ENCODE results near the gene TPM3. TPM values are rescaled to one million over a fixed set of nuclear protein-coding genes. Genes with fewer than 3 reads are reported as not detected.

TPM3 gene
- total RNA-seq, 6 donors from 2014 or later: 149 to 452 (median 344) TPM

GRCh38 chr1:154117642-154118041 lies 74.3 kb downstream of the TPM3 start:
- no peaks in the 10 kb centered on the region for H3K27me3 ChIP-seq
- H3K4me1 ChIP-seq: no peaks in the 10 kb centered on the region
- H3K36me3 ChIP-seq: no peaks in the 10 kb centered on the region
- DNase-seq: no peak
- TF ChIP-seq POLR2A (IDR thresholded peaks at IDR 0.05): no peak
- TF ChIP-seq EP300 (IDR thresholded peaks at IDR 0.05): no peak
- TF ChIP-seq POLR2AphosphoS5 (IDR thresholded peaks at IDR 0.05): no peak
- TF ChIP-seq CTCF (IDR thresholded peaks at IDR 0.05): no peak
- 81 to 86% methylated on average over 5 of the region's 5 CpGs for WGBS, 2 donors
- H3K4me3 ChIP-seq: no peak overlapping the region
- ATAC-seq (ENCODE audit: low FRiP score in 2 of 2): no peak
- no peaks in the 10 kb centered on the region for H3K9me3 ChIP-seq
- no peak overlapping the region for H3K27ac ChIP-seq

- ATAC-seq (ENCODE audit: low FRiP score in 2 of 2) (no peak), DNase-seq (no peak)
- H3K36me3 ChIP-seq: no peaks in the 10 kb centered on the region
- H3K27me3 ChIP-seq: no peaks in the 10 kb centered on the region
- H3K4me3 ChIP-seq: no peak overlapping the region
- H3K9me3 ChIP-seq: no peaks in the 10 kb centered on the region
- no peak overlapping the region for H3K27ac ChIP-seq
- H3K4me1 ChIP-seq: no peaks in the 10 kb centered on the region
- TF ChIP-seq POLR2AphosphoS5 (IDR thresholded peaks at IDR 0.05): no peak
- no peak for TF ChIP-seq EP300 (IDR thresholded peaks at IDR 0.05)
- no peak for TF ChIP-seq CTCF (IDR thresholded peaks at IDR 0.05)
- no peak for TF ChIP-seq POLR2A (IDR thresholded peaks at IDR 0.05)
- 35 to 38% methylated on average over 1 of the region's 1 CpG for WGBS, 2 donors
Observed at GRCh38 chr1:154115180-154115579, 76.7 kb downstream of the TPM3 start.

Small RNA genes lying within 50 kb of the gene (small RNA-seq; reads per million reads assigned to genes)
- 1.3 to 16.7 (median 5.0) reads per million in 4 donors for gene MIR190B

Other genes starting within 250 kb of the TPM3 start
- gene DENND4B, start 245.4 kb downstream of the TPM3 start, total RNA-seq: 100 to 1,000 TPM in 4 of 6 donors, 10 to 100 TPM in 2; 43.3 to 151 (median 103) TPM
- gene CRTC2, start 233.5 kb downstream of the TPM3 start, total RNA-seq: 10 to 100 TPM; 19.4 to 93.2 (median 37.6) TPM
- gene SLC39A1, start 228.6 kb downstream of the TPM3 start, total RNA-seq: 100 to 1,000 TPM in 3 of 6 donors, 10 to 100 TPM in 3; 41.9 to 145 (median 102) TPM
- 10 to 100 TPM in 3 of 6 donors, 1 to 10 TPM in 3; 4.7 to 17.4 (median 9.4) TPM for gene CREB3L4, start 224.2 kb downstream of the TPM3 start, total RNA-seq
- 100 to 1,000 TPM; 123 to 285 (median 157) TPM for gene JTB, start 214.4 kb downstream of the TPM3 start, total RNA-seq
- gene RAB13, start 205.8 kb downstream of the TPM3 start, total RNA-seq: 100 to 1,000 TPM in 2 of 6 donors, 10 to 100 TPM in 4; 33.9 to 116 (median 56.6) TPM
- 1,000 to 10,000 TPM in 5 of 6 donors, 100 to 1,000 TPM in 1; 551 to 2,666 (median 1,424) TPM for gene RPS27, start 201.3 kb downstream of the TPM3 start, total RNA-seq
- under 1 TPM in 4 of 6 donors, not detected in 2; 0.11 to 0.91 (median 0.30) TPM for gene NUP210L, start 37.0 kb downstream of the TPM3 start, total RNA-seq
- gene CFAP141, start 14.2 kb upstream of the TPM3 start, total RNA-seq: 1 to 10 TPM in 2 of 6 donors, not detected in 4; 5.9 to 6.5 TPM
- gene UBAP2L, start 28.9 kb upstream of the TPM3 start, total RNA-seq: 100 to 1,000 TPM in 5 of 6 donors, 10 to 100 TPM in 1; 77.5 to 137 (median 119) TPM
- gene HAX1, start 80.5 kb upstream of the TPM3 start, total RNA-seq: 10 to 100 TPM; 48.6 to 98.8 (median 79.7) TPM
- 1 to 10 TPM in 2 of 6 donors, under 1 TPM in 4; 0.15 to 2.1 (median 0.45) TPM for gene AQP10, start 129.0 kb upstream of the TPM3 start, total RNA-seq
- gene ATP8B2, start 133.4 kb upstream of the TPM3 start, total RNA-seq: 10 to 100 TPM; 20.2 to 45.1 (median 37.4) TPM
- 100 to 1,000 TPM in 3 of 6 donors, 10 to 100 TPM in 3; 59.6 to 126 (median 97.5) TPM for gene IL6R, start 213.2 kb upstream of the TPM3 start, total RNA-seq